ENCODE data around the gene VAPB. TPM values are rescaled to one million over a fixed set of nuclear protein-coding genes. Genes with fewer than 3 reads are reported as not detected.
"Not testable (repeated sequence)": the region's sequence is repeated elsewhere in the genome, so short reads cannot be mapped to it uniquely, and the experiment has no call there.

Gene VAPB
- total RNA-seq, 4 donors from 2014 or later = 10.9 to 20.4 (median 17.9) TPM

DNA sequence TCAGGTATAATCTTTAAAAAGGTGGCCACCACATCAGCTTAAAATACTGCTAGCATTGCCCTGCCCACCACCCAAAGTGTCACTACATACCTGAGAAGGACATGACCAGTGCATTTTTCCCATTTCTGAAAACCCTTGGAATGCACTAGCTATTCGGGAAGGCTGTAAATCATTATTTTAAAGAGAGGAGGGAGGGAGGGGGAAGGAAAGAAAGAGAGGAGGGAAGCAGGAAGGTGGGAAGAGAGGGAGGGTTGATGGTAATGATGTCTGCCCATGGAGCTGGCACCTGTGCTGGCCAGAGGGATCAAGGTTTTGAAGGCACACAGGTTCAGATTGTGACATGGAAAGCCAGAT is 32.4 kb downstream of the VAPB start:
- Histone ChIP-seq H3K36me3 (peaks cover 32% of the 10 kb centered on the region), H3K27ac (no peak overlapping the region), H3K9me3 (no peaks in the 10 kb centered on the region), H3K27me3 (no peaks in the 10 kb centered on the region), H3K4me3 (no peak overlapping the region), H3K4me1 (peaks cover 4% of the 10 kb centered on the region)
- no peak for DNase-seq (ENCODE audit: low spot score in 2 of 2)
- TF ChIP-seq EP300 (IDR thresholded peaks at IDR 0.05) (no peak), POLR2AphosphoS5 (IDR thresholded peaks at IDR 0.05) (no peak), POLR2A (IDR thresholded peaks at IDR 0.05) (no peak)
- TF ChIP-seq, protein P1, sequence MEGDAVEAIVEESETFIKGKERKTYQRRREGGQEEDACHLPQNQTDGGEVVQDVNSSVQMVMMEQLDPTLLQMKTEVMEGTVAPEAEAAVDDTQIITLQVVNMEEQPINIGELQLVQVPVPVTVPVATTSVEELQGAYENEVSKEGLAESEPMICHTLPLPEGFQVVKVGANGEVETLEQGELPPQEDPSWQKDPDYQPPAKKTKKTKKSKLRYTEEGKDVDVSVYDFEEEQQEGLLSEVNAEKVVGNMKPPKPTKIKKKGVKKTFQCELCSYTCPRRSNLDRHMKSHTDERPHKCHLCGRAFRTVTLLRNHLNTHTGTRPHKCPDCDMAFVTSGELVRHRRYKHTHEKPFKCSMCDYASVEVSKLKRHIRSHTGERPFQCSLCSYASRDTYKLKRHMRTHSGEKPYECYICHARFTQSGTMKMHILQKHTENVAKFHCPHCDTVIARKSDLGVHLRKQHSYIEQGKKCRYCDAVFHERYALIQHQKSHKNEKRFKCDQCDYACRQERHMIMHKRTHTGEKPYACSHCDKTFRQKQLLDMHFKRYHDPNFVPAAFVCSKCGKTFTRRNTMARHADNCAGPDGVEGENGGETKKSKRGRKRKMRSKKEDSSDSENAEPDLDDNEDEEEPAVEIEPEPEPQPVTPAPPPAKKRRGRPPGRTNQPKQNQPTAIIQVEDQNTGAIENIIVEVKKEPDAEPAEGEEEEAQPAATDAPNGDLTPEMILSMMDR (IDR thresholded peaks at IDR 0.05) = no peak
- 72% methylated on average over 1 of the region's 1 CpG for WGBS

DNA sequence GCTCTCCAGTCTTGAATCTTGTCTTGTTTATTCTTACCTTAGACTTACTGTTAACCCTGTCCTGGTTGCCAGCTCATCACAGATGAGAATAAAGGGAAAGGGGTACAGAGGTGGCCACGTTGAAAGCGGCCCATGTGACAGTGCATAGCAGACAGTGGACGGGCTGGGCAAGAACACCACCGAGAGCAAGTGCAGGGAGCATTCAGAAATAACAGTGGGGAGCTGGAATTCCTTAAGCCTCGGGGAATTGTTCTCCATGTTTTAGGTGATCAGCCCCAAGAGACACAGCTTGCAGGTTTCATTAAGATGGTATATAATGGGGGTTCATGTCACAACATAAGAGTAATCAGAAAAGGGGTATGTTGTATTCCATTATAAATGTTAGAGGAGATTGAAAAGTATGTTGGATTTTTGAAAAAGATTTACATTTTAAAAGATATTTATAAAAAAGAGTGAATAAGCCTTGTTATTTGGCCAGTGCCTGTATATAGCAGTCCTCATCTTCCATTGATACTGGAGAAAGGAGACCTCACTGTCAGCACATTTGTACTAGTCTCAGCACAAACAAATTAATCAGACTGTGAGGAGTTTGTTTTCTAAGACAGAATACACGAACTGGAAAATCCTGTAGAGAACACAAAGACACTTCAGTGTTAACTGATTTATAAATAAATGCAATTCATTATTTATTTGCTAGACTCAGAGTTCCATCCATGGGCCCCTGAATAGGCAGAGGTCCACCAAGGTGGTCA is 35.4 kb downstream of the VAPB start:
- DNase-seq (ENCODE audit: low spot score in 2 of 2) = no peak

DNA sequence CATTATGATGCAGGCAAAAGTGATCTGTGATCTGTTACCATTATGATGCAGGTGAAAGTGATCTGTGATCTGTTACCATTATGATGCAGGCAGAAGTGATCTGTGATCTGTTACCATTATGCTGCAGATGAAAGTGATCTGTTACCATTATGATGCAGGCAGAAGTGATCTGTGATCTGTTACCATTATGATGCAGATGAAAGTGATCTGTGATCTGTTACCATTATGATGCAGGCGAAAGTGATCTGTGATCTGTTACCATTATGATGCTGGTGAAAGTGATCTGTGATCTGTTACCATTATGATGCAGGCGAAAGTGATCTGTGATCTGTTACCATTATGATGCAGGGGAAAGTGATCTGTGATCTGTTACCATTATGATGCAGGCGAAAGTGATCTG is 38.5 kb downstream of the VAPB start:
- H3K27me3 ChIP-seq; H3K4me1 ChIP-seq; H3K9me3 ChIP-seq; H3K27ac ChIP-seq; H3K4me3 ChIP-seq; DNase-seq (ENCODE audit: low spot score in 2 of 2); H3K36me3 ChIP-seq: not testable (repeated sequence)
- WGBS = 89% methylated on average over 3 of the region's 3 CpGs

More for the DNA sequence above, 35.4 kb downstream of the VAPB start:
- Histone ChIP-seq H3K36me3 (peaks cover 29% of the 10 kb centered on the region), H3K4me1 (no peaks in the 10 kb centered on the region), H3K27me3 (no peaks in the 10 kb centered on the region), H3K9me3 (no peaks in the 10 kb centered on the region), H3K4me3 (no peak overlapping the region), H3K27ac (no peak overlapping the region)
- TF ChIP-seq EP300 (IDR thresholded peaks at IDR 0.05) (no peak), POLR2A (IDR thresholded peaks at IDR 0.05) (no peak), POLR2AphosphoS5 (IDR thresholded peaks at IDR 0.05) (no peak)
- TF ChIP-seq, protein P1 (IDR thresholded peaks at IDR 0.05) = no peak
- 85% methylated on average over 6 of the region's 6 CpGs for WGBS

DNA sequence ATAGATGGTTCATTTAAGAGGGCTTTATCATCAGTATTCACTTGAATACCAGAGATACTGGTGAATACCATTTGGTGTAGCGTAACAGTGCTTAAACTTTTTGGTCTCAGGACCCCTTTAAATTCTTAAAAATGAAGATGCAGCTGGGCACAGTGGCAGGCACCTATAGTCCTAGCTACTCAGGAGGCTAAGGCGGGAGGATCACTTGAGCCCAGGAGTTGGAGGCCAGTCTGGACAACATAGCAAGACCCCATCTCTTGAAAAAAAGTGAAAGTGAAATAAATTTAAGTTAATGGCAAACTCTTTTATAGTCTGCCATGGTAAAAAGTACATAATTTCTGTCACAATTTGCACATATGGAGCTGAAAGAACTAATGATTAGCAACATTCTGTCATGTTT is 39.3 kb downstream of the VAPB start:
- no peaks in the 10 kb centered on the region for H3K9me3 ChIP-seq
- H3K4me3 ChIP-seq = no peak overlapping the region
- no peaks in the 10 kb centered on the region for H3K27me3 ChIP-seq
- 91% methylated on average over 2 of the region's 2 CpGs for WGBS
- TF ChIP-seq POLR2AphosphoS5 (IDR thresholded peaks at IDR 0.05) (no peak), POLR2A (IDR thresholded peaks at IDR 0.05) (no peak), EP300 (IDR thresholded peaks at IDR 0.05) (no peak)
- TF ChIP-seq, protein P1 (IDR thresholded peaks at IDR 0.05) = no peak
- peaks cover 3% of the 10 kb centered on the region for H3K36me3 ChIP-seq
- H3K27ac ChIP-seq = no peak overlapping the region
- peaks cover 9% of the 10 kb centered on the region for H3K4me1 ChIP-seq
- no peak for DNase-seq (ENCODE audit: low spot score in 2 of 2)

GRCh38 chr20:58429303-58429702 is 40.3 kb downstream of the VAPB start:
- WGBS = 96% methylated on average over 7 of the region's 7 CpGs
- DNase-seq (ENCODE audit: low spot score in 2 of 2) = no peak
- Histone ChIP-seq H3K9me3 (no peaks in the 10 kb centered on the region), H3K27me3 (no peaks in the 10 kb centered on the region), H3K27ac (no peak overlapping the region), H3K4me3 (no peak overlapping the region), H3K36me3 (no peaks in the 10 kb centered on the region), H3K4me1 (peaks cover 9% of the 10 kb centered on the region)
- TF ChIP-seq POLR2A (IDR thresholded peaks at IDR 0.05) = no peak
- TF ChIP-seq POLR2AphosphoS5 (IDR thresholded peaks at IDR 0.05) = no peak
- TF ChIP-seq, protein P1 (IDR thresholded peaks at IDR 0.05) = no peak
- no peak for TF ChIP-seq EP300 (IDR thresholded peaks at IDR 0.05)

DNA sequence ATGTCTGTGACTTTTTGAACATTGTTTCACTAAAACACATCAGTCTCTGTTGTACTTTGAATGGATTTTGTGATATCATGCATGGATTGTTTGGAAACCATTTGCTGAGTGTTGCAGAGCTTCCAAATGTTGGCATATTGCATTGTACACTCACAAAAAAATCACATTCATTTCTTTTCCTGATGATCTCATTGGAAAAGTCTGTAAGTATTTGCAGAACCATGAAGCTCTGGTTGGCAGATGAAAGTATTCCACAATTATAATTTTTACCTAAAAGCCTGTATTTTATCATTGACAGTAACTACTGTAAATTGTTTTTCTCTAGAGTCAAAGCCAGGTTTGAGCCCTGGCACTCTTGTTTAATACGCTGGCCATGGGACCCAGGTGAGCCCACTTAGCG is 42.1 kb downstream of the VAPB start:
- H3K27me3 ChIP-seq = no peaks in the 10 kb centered on the region
- peaks cover 9% of the 10 kb centered on the region for H3K4me1 ChIP-seq
- WGBS = 87% methylated on average over 2 of the region's 2 CpGs
- H3K27ac ChIP-seq = no peak overlapping the region
- no peaks in the 10 kb centered on the region for H3K9me3 ChIP-seq
- no peak for DNase-seq (ENCODE audit: low spot score in 2 of 2)
- H3K4me3 ChIP-seq = no peak overlapping the region
- TF ChIP-seq, protein P1 (IDR thresholded peaks at IDR 0.05) = no peak
- no peak for TF ChIP-seq EP300 (IDR thresholded peaks at IDR 0.05)
- TF ChIP-seq POLR2AphosphoS5 (IDR thresholded peaks at IDR 0.05) = no peak
- TF ChIP-seq POLR2A (IDR thresholded peaks at IDR 0.05) = no peak
- H3K36me3 ChIP-seq = no peaks in the 10 kb centered on the region
